ENCODE data around the gene NECTIN3.

GRCh38 chr3:111194048-111194447, 122.4 kb downstream of the NECTIN3 start:
- no peak for TF ChIP-seq CTCF (IDR thresholded peaks at IDR 0.05)
- TF ChIP-seq POLR2A (IDR thresholded peaks at IDR 0.05), result no peak
